ENCODE results near the gene THSD4. TPM values are rescaled to one million over a fixed set of nuclear protein-coding genes. Genes with fewer than 3 reads are reported as not detected.

Gene THSD4
- total RNA-seq, 1 donor from 2014 or later: 2.5 TPM

DNA sequence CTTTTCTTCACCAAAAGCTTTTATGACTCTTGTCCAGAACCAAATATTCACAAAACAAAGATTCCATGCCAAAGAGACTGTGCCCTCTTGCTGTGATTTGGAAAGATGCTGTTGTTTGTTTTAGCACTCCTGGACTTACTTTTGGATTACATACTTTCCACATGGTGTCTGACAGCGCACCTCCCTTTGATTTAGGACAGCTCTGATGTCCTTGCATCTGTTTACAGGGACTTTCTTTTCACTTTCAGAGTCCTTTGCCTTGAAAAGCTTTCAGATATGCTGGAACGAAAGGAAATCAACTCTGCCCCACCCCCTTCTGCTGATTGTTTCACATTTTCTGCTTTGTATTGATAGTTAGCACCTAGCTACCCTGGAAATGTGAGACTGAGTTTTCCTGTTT lies 562.1 kb downstream of the THSD4 start:
- no peak overlapping the region for H3K9ac ChIP-seq (ENCODE audit: low read length)
- no peaks in the 10 kb centered on the region for H3K9me3 ChIP-seq (ENCODE audit: insufficient read depth, low read depth, low read length)
- no peak overlapping the region for H3K27ac ChIP-seq (ENCODE audit: low read depth, low read length)
- no peak for DNase-seq (ENCODE audit: low read depth)
- peaks cover 1% of the 10 kb centered on the region for H3K27me3 Mint-ChIP-seq (ENCODE audit: low read depth, unreplicated experiment)
- no peaks in the 10 kb centered on the region for H3K27me3 ChIP-seq (ENCODE audit: insufficient read depth, low read length)
- FAIRE-seq: no peak
- no peaks in the 10 kb centered on the region for H3K36me3 Mint-ChIP-seq (ENCODE audit: low read depth, unreplicated experiment)
- no peaks in the 10 kb centered on the region for H3K79me2 ChIP-seq (ENCODE audit: insufficient read depth, low read length)
- H2AFZ ChIP-seq (ENCODE audit: low read depth, low read length): no peak overlapping the region
- H3K36me3 ChIP-seq (ENCODE audit: insufficient read depth, low read length): no peaks in the 10 kb centered on the region
- H3K4me2 ChIP-seq (ENCODE audit: low read length): no peak overlapping the region
- H3K4me3 ChIP-seq (ENCODE audit: insufficient read depth, low read depth, low read length): no peak overlapping the region
- H3K9me3 Mint-ChIP-seq (ENCODE audit: unreplicated experiment): no peaks in the 10 kb centered on the region
- H3K4me1 Mint-ChIP-seq (ENCODE audit: low read depth, unreplicated experiment): peaks cover 18% of the 10 kb centered on the region
- no peaks in the 10 kb centered on the region for H4K20me1 ChIP-seq (ENCODE audit: insufficient read depth, low read length)
- H3K4me1 ChIP-seq (ENCODE audit: insufficient read depth, low read length): peaks cover 16% of the 10 kb centered on the region
- H3K4me3 Mint-ChIP-seq (ENCODE audit: unreplicated experiment): no peak overlapping the region
- H3K27ac Mint-ChIP-seq (ENCODE audit: unreplicated experiment): no peak overlapping the region
- no peak for TF ChIP-seq EZH2 (IDR thresholded peaks at IDR 0.05; ENCODE audit: insufficient read depth, low read length)
- TF ChIP-seq, protein P1, sequence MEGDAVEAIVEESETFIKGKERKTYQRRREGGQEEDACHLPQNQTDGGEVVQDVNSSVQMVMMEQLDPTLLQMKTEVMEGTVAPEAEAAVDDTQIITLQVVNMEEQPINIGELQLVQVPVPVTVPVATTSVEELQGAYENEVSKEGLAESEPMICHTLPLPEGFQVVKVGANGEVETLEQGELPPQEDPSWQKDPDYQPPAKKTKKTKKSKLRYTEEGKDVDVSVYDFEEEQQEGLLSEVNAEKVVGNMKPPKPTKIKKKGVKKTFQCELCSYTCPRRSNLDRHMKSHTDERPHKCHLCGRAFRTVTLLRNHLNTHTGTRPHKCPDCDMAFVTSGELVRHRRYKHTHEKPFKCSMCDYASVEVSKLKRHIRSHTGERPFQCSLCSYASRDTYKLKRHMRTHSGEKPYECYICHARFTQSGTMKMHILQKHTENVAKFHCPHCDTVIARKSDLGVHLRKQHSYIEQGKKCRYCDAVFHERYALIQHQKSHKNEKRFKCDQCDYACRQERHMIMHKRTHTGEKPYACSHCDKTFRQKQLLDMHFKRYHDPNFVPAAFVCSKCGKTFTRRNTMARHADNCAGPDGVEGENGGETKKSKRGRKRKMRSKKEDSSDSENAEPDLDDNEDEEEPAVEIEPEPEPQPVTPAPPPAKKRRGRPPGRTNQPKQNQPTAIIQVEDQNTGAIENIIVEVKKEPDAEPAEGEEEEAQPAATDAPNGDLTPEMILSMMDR (IDR thresholded peaks at IDR 0.05; ENCODE audit: insufficient read depth, low read depth, low read length): no peak

DNA sequence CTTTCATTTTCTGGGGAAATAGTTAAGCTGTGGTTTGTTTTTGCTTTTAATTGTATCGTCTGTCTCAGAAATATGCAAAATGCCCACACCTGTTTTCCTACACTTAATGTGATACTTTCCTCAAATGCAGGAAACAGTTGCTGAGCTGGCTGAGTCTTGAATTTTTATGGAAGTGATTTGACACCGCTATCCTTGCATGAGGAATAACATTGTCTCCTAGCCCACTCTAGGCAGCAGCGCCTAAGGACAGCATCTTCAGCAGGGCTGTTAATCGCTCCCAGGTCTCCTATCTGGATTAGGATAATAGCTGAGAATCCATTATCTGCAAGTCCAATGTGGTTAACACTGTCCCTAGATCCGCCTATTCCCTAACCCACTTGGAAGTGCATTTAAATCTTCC lies 562.5 kb downstream of the THSD4 start:
- Histone ChIP-seq H3K79me2 (ENCODE audit: insufficient read depth, low read length) (no peaks in the 10 kb centered on the region), H2AFZ (ENCODE audit: low read depth, low read length) (no peak overlapping the region), H4K20me1 (ENCODE audit: insufficient read depth, low read length) (no peaks in the 10 kb centered on the region), H3K4me2 (ENCODE audit: low read length) (no peak overlapping the region), H3K4me1 (ENCODE audit: insufficient read depth, low read length) (peaks cover 16% of the 10 kb centered on the region), H3K27ac (ENCODE audit: low read depth, low read length) (no peak overlapping the region), H3K36me3 (ENCODE audit: insufficient read depth, low read length) (no peaks in the 10 kb centered on the region), H3K9ac (ENCODE audit: low read length) (no peak overlapping the region), H3K27me3 (ENCODE audit: insufficient read depth, low read length) (no peaks in the 10 kb centered on the region), H3K9me3 (ENCODE audit: insufficient read depth, low read depth, low read length) (no peaks in the 10 kb centered on the region), H3K4me3 (ENCODE audit: insufficient read depth, low read depth, low read length) (no peak overlapping the region)
- peaks cover 1% of the 10 kb centered on the region for H3K27me3 Mint-ChIP-seq (ENCODE audit: low read depth, unreplicated experiment)
- H3K36me3 Mint-ChIP-seq (ENCODE audit: low read depth, unreplicated experiment): no peaks in the 10 kb centered on the region
- DNase-seq (ENCODE audit: low read depth): no peak
- H3K27ac Mint-ChIP-seq (ENCODE audit: unreplicated experiment): no peak overlapping the region
- no peaks in the 10 kb centered on the region for H3K9me3 Mint-ChIP-seq (ENCODE audit: unreplicated experiment)
- TF ChIP-seq, protein P1 (IDR thresholded peaks at IDR 0.05; ENCODE audit: insufficient read depth, low read depth, low read length): no peak
- no peak for TF ChIP-seq EZH2 (IDR thresholded peaks at IDR 0.05; ENCODE audit: insufficient read depth, low read length)
- no peak for FAIRE-seq
- H3K4me3 Mint-ChIP-seq (ENCODE audit: unreplicated experiment): no peak overlapping the region
- peaks cover 18% of the 10 kb centered on the region for H3K4me1 Mint-ChIP-seq (ENCODE audit: low read depth, unreplicated experiment)

DNA sequence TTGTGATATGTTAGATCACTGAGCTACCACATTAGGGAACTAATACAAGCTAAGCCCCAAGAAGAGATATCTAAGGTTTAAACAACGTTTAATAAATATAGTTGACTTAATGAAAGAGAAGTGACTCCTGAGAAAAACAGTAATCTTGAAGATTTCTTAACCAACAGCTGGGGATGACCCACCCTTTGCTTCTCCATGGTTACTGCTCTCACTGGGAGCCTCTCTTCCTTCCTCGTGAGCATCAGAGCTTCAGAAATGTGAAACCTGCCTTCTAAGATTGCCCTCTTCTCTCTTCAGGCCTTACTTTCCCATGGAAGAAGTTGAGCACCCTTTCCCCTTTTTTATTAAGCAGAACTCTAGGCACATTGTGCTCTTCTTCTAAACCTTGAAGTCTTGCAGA lies 562.9 kb downstream of the THSD4 start:
- no peaks in the 10 kb centered on the region for H4K20me1 ChIP-seq (ENCODE audit: insufficient read depth, low read length)
- H3K4me1 ChIP-seq (ENCODE audit: insufficient read depth, low read length): peaks cover 20% of the 10 kb centered on the region
- FAIRE-seq (no peak), DNase-seq (ENCODE audit: low read depth) (no peak)
- H3K27me3 Mint-ChIP-seq (ENCODE audit: low read depth, unreplicated experiment): peaks cover 1% of the 10 kb centered on the region
- H3K27ac ChIP-seq (ENCODE audit: low read depth, low read length): no peak overlapping the region
- no peaks in the 10 kb centered on the region for H3K9me3 ChIP-seq (ENCODE audit: insufficient read depth, low read depth, low read length)
- H3K9me3 Mint-ChIP-seq (ENCODE audit: unreplicated experiment): no peaks in the 10 kb centered on the region
- H3K4me1 Mint-ChIP-seq (ENCODE audit: low read depth, unreplicated experiment): peaks cover 18% of the 10 kb centered on the region
- H3K27me3 ChIP-seq (ENCODE audit: insufficient read depth, low read length): no peaks in the 10 kb centered on the region
- no peak overlapping the region for H3K4me3 Mint-ChIP-seq (ENCODE audit: unreplicated experiment)
- H3K36me3 ChIP-seq (ENCODE audit: insufficient read depth, low read length): no peaks in the 10 kb centered on the region
- H2AFZ ChIP-seq (ENCODE audit: low read depth, low read length): no peak overlapping the region
- H3K4me2 ChIP-seq (ENCODE audit: low read length): no peak overlapping the region
- no peak for TF ChIP-seq EZH2 (IDR thresholded peaks at IDR 0.05; ENCODE audit: insufficient read depth, low read length)
- TF ChIP-seq, protein P1 (IDR thresholded peaks at IDR 0.05; ENCODE audit: insufficient read depth, low read depth, low read length): no peak
- no peaks in the 10 kb centered on the region for H3K79me2 ChIP-seq (ENCODE audit: insufficient read depth, low read length)
- no peak overlapping the region for H3K27ac Mint-ChIP-seq (ENCODE audit: unreplicated experiment)
- H3K4me3 ChIP-seq (ENCODE audit: insufficient read depth, low read depth, low read length): no peak overlapping the region
- H3K9ac ChIP-seq (ENCODE audit: low read length): no peak overlapping the region
- no peaks in the 10 kb centered on the region for H3K36me3 Mint-ChIP-seq (ENCODE audit: low read depth, unreplicated experiment)
